ENCODE measurements around the gene MYF6. TPM values are rescaled to one million over a fixed set of nuclear protein-coding genes. Genes with fewer than 3 reads are reported as not detected.

The MYF6 gene
- total and polyA plus RNA-seq, 2 donors (not counting 1 experiment from before 2014, with no cell fraction given), result not detected

- ATAC-seq (ENCODE audit: low read depth) (no peak), DNase-seq (no peak)
- H3K4me1 ChIP-seq (ENCODE audit: control insufficient read depth in 2 of 2, insufficient read depth in 2 of 2, low read length in 2 of 2), result no peaks in the 10 kb centered on the region
- H3K4me2 ChIP-seq (replicated peaks; ENCODE audit: low read depth, low read length, poor library complexity, severe bottlenecking), result no peak overlapping the region
- no peak overlapping the region for H3K4me3 Mint-ChIP-seq
- no peak overlapping the region for H3K4me3 ChIP-seq (ENCODE audit: control extremely low read depth in 1 of 5, extremely low read depth in 1 of 5, insufficient read depth in 1 of 5, low read depth in 2 of 5, low read length in 4 of 5)
- TF ChIP-seq EZH2 (IDR thresholded peaks at IDR 0.05; ENCODE audit: borderline replicate concordance, insufficient read depth, low read depth, low read length, poor library complexity, severe bottlenecking), result no peak
- TF ChIP-seq CTCF (IDR thresholded peaks at IDR 0.05), result no peak
- no peak overlapping the region for H2AFZ ChIP-seq (ENCODE audit: insufficient read depth, low read depth, low read length, poor library complexity, severe bottlenecking)
- no peak overlapping the region for H3K27ac ChIP-seq (ENCODE audit: low read length in 2 of 2)
- no peaks in the 10 kb centered on the region for H3K36me3 ChIP-seq (replicated peaks in 1 of 2; ENCODE audit: control extremely low read depth in 1 of 2, control insufficient read depth in 1 of 2, extremely low read depth in 1 of 2, insufficient read depth in 2 of 2, low read length in 1 of 2)
- ChIA-PET CTCF (no interaction called here), POLR2A (no interaction called here)
- no peaks in the 10 kb centered on the region for H4K20me1 ChIP-seq (ENCODE audit: control insufficient read depth, insufficient read depth, low read length, poor library complexity, severe bottlenecking)
- WGBS (ENCODE audit: insufficient coverage), result no CpG with 5 or more reads among the region's 4 CpGs
- H3K27me3 ChIP-seq (replicated peaks in 1 of 4; ENCODE audit: control extremely low read depth in 1 of 4, control insufficient read depth in 3 of 4, insufficient read depth in 4 of 4, low read length in 3 of 4), result peaks cover 0 to 35% (median 9%) of the 10 kb centered on the region in 4 experiments
- peaks cover 0 to 11% (median 0%) of the 10 kb centered on the region in 3 donors for H3K9me3 ChIP-seq (ENCODE audit: control extremely low read depth in 1 of 3, control insufficient read depth in 2 of 3, insufficient read depth in 1 of 3, low read length in 2 of 3)
- H3K4me1 Mint-ChIP-seq, result no peaks in the 10 kb centered on the region
- peaks cover 39% of the 10 kb centered on the region for H3K27me3 Mint-ChIP-seq
- no peaks in the 10 kb centered on the region for H3K79me2 ChIP-seq (ENCODE audit: control insufficient read depth, insufficient read depth, low read length)
- no peak overlapping the region for H3K9ac ChIP-seq (ENCODE audit: low read length)
- no peaks in the 10 kb centered on the region for H3K9me3 Mint-ChIP-seq (ENCODE audit: insufficient read depth)
- H3K27ac Mint-ChIP-seq, result no peak overlapping the region
- intact Hi-C loops (cut with micrococcal nuclease), result no loop called here
Measured at GRCh38 chr12:80717856-80718255, 10.4 kb downstream of the MYF6 start.

GRCh38 chr12:80720516-80720915, 13.1 kb downstream of the MYF6 start:
- POLR2A ChIA-PET, result no interaction called here
- H3K79me2 ChIP-seq (ENCODE audit: control insufficient read depth, insufficient read depth, low read length), result no peaks in the 10 kb centered on the region

More at GRCh38 chr12:80720516-80720915, 13.1 kb downstream of the MYF6 start:
- Mint-ChIP-seq H3K27me3 (peaks cover 20% of the 10 kb centered on the region), H3K4me3 (no peak overlapping the region), H3K4me1 (no peaks in the 10 kb centered on the region), H3K9me3 (ENCODE audit: insufficient read depth) (peaks cover 3% of the 10 kb centered on the region), H3K27ac (no peak overlapping the region)
- Histone ChIP-seq H3K9ac (ENCODE audit: low read length) (no peak overlapping the region), H3K36me3 (replicated peaks in 1 of 2; ENCODE audit: control extremely low read depth in 1 of 2, control insufficient read depth in 1 of 2, extremely low read depth in 1 of 2, insufficient read depth in 2 of 2, low read length in 1 of 2) (no peaks in the 10 kb centered on the region), H3K27me3 (replicated peaks in 1 of 4; ENCODE audit: control extremely low read depth in 1 of 4, control insufficient read depth in 3 of 4, insufficient read depth in 4 of 4, low read length in 3 of 4) (peaks cover 0 to 17% (median 0%) of the 10 kb centered on the region in 4 experiments), H4K20me1 (ENCODE audit: control insufficient read depth, insufficient read depth, low read length, poor library complexity, severe bottlenecking) (no peaks in the 10 kb centered on the region), H3K4me3 (ENCODE audit: control extremely low read depth in 1 of 5, extremely low read depth in 1 of 5, insufficient read depth in 1 of 5, low read depth in 2 of 5, low read length in 4 of 5) (no peak overlapping the region), H2AFZ (ENCODE audit: insufficient read depth, low read depth, low read length, poor library complexity, severe bottlenecking) (no peak overlapping the region), H3K4me2 (replicated peaks; ENCODE audit: low read depth, low read length, poor library complexity, severe bottlenecking) (no peak overlapping the region), H3K4me1 (ENCODE audit: control insufficient read depth in 2 of 2, insufficient read depth in 2 of 2, low read length in 2 of 2) (no peaks in the 10 kb centered on the region), H3K27ac (ENCODE audit: low read length in 2 of 2) (no peak overlapping the region), H3K9me3 (ENCODE audit: control extremely low read depth in 1 of 3, control insufficient read depth in 2 of 3, insufficient read depth in 1 of 3, low read length in 2 of 3) (peaks cover 0 to 11% (median 0%) of the 10 kb centered on the region in 3 donors)
- TF ChIP-seq EZH2 (IDR thresholded peaks at IDR 0.05; ENCODE audit: borderline replicate concordance, insufficient read depth, low read depth, low read length, poor library complexity, severe bottlenecking) (no peak), CTCF (IDR thresholded peaks at IDR 0.05) (no peak)
- no peak for ATAC-seq (ENCODE audit: low read depth)
- CTCF ChIA-PET, result no interaction called here
- no peak for DNase-seq
- intact Hi-C loops (cut with micrococcal nuclease), result no loop called here
- WGBS (ENCODE audit: insufficient coverage), result no CpG with 5 or more reads among the region's 1 CpG

All from B cell (primary cell).